Measurements from ENCODE around the gene KRTAP6-3.

DNA sequence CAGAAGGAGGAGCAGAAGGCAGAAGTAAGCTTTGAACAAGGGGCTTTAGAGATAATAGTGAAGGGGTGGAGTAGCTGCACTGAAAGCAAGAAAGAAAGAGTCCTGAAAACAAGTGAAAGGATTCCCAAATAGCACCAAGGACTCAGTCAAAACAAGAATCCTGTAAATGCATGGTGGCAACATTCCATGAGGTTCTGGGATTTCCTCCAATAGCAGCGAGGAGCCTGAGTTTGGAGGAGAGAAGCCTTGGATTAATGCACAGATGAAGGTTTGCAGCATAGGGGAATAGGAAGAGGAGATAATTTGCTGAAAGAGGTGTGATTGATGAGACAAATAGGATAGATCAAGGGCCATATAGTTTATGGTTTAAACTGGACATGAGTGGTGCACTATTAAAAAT, 12.9 kb upstream of the KRTAP6-3 start:
- TF ChIP-seq EZH2 (IDR thresholded peaks at IDR 0.05): no peak
- TF ChIP-seq POLR2AphosphoS5 (IDR thresholded peaks at IDR 0.05; ENCODE audit: borderline replicate concordance, low read depth, low read length): no peak
